ENCODE results near the gene BEST4. TPM values are rescaled to one million over a fixed set of nuclear protein-coding genes. Genes with fewer than 3 reads are reported as not detected.

BEST4 gene
- total RNA-seq, 1 experiment from 2014 or later: not detected

- peak overlapping the region; percentile 79 for H2AFZ ChIP-seq (ENCODE audit: low read length)
Measured at GRCh38 chr1:44820328-44821239, 32.6 kb upstream of the BEST4 start.

DNA sequence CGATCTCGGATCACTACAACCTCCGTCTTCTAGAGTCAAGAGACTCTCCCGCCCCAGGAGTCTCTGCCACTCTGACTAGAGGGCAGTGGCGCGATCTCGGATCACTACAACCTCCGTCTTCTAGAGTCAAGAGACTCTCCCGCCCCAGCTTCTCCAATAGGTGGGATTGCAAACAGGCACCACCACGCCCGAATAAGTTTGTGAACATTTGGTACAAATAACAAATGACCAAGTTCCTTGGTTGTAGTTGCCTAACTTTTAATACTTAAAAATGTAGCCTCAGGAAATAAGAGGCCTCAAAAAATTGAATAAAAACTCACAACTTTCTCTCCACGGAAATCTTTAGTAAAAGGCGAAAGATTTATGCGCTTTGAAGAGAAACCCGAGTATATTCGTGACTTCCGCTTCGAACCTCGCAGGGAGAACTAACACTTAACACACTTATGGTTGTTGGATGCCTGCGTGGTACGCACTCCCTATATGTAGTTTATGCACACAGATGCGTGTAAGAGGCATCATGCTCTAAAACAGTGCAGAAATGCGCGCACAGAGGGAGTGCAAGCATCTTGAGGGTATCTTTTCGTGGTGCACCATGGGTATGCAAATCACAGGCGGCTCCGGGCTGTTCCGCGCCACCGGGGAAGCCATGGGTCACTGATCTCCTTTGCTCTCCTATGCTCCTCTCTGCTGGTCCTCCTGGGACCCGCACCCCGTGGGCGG is 31.8 kb upstream of the BEST4 start:
- H3K9ac ChIP-seq (ENCODE audit: low read length): peak overlapping the region; percentile 75
- H3K4me1 ChIP-seq (ENCODE audit: insufficient read depth, low read length): peaks cover 7% of the 10 kb centered on the region; the same call in 1 of the 2 replicates
- H4K20me1 ChIP-seq (ENCODE audit: low read length): no peaks in the 10 kb centered on the region
- DNase-seq (peak; percentile 84), ATAC-seq (peak; percentile 87)
- H3F3A ChIP-seq (ENCODE audit: low read length, unreplicated experiment): no peaks in the 10 kb centered on the region
- H3K4me3 ChIP-seq (ENCODE audit: low read length): peak overlapping the region; percentile 61
- peak overlapping the region; percentile 76 for H3K27ac ChIP-seq (ENCODE audit: low read length)
- CTCF ChIA-PET: interaction anchor here (0.6 to 0.8 kb wide), 2 partner anchors 20 to 323 kb away, joined by 3 to 5 read pairs; partner anchors contain the start of gene PLK3
- no peaks in the 10 kb centered on the region for H3K9me2 ChIP-seq (replicated peaks; ENCODE audit: low read length)
- BruUV-seq (replicated peaks): TSS peak; percentile 99
- no peaks in the 10 kb centered on the region for H3K27me3 ChIP-seq (ENCODE audit: low read length)
- H3K79me2 ChIP-seq (ENCODE audit: low read length): no peaks in the 10 kb centered on the region
- peak overlapping the region; percentile 66 for H3K4me2 ChIP-seq (ENCODE audit: low read length)
- H3K9me3 ChIP-seq (ENCODE audit: low read length): no peaks in the 10 kb centered on the region
- intact Hi-C loops (cut with micrococcal nuclease): no loop called here
- H3K36me3 ChIP-seq (ENCODE audit: low read depth, low read length): no peaks in the 10 kb centered on the region
- H2AFZ ChIP-seq (ENCODE audit: low read length): peak overlapping the region; percentile 79
- TF ChIP-seq EZH2phosphoT487 (IDR thresholded peaks at IDR 0.05; ENCODE audit: borderline replicate concordance, low read length): no peak
- no peak for TF ChIP-seq EZH2 (IDR thresholded peaks at IDR 0.05; ENCODE audit: low read length, unreplicated experiment)
- TF ChIP-seq, protein P1, sequence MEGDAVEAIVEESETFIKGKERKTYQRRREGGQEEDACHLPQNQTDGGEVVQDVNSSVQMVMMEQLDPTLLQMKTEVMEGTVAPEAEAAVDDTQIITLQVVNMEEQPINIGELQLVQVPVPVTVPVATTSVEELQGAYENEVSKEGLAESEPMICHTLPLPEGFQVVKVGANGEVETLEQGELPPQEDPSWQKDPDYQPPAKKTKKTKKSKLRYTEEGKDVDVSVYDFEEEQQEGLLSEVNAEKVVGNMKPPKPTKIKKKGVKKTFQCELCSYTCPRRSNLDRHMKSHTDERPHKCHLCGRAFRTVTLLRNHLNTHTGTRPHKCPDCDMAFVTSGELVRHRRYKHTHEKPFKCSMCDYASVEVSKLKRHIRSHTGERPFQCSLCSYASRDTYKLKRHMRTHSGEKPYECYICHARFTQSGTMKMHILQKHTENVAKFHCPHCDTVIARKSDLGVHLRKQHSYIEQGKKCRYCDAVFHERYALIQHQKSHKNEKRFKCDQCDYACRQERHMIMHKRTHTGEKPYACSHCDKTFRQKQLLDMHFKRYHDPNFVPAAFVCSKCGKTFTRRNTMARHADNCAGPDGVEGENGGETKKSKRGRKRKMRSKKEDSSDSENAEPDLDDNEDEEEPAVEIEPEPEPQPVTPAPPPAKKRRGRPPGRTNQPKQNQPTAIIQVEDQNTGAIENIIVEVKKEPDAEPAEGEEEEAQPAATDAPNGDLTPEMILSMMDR (conservative IDR thresholded peaks at IDR 0.05; ENCODE audit: low read depth, low read length): no peak
- POLR2A ChIA-PET (ENCODE audit: unreplicated experiment): interaction anchor here (0.5 to 1.3 kb wide), 7 partner anchors 20 to 670 kb away, joined by 3 to 15 read pairs (median 6); partner anchors contain the start of genes PLK3 and PTCH2

More at GRCh38 chr1:44820328-44821239, 32.6 kb upstream of the BEST4 start:
- Histone ChIP-seq H3K27ac (ENCODE audit: low read length) (peak overlapping the region; percentile 76; the same call in 1 of the 2 replicates), H3K4me2 (ENCODE audit: low read length) (peak overlapping the region; percentile 66), H3K4me3 (ENCODE audit: low read length) (peak overlapping the region; percentile 61), H3F3A (ENCODE audit: low read length, unreplicated experiment) (no peaks in the 10 kb centered on the region), H3K9me2 (replicated peaks; ENCODE audit: low read length) (no peaks in the 10 kb centered on the region), H3K9ac (ENCODE audit: low read length) (peak overlapping the region; percentile 75; the same call in 1 of the 2 replicates), H3K9me3 (ENCODE audit: low read length) (no peaks in the 10 kb centered on the region), H3K4me1 (ENCODE audit: insufficient read depth, low read length) (no peaks in the 10 kb centered on the region; the same call in 1 of the 2 replicates), H3K27me3 (ENCODE audit: low read length) (no peaks in the 10 kb centered on the region), H3K79me2 (ENCODE audit: low read length) (no peaks in the 10 kb centered on the region), H4K20me1 (ENCODE audit: low read length) (no peaks in the 10 kb centered on the region), H3K36me3 (ENCODE audit: low read depth, low read length) (no peaks in the 10 kb centered on the region)
- ChIA-PET POLR2A (ENCODE audit: unreplicated experiment) (interaction anchor here (0.7 kb wide), 1 partner anchor 497 kb away, joined by 3 read pairs; no protein-coding TSS in a partner anchor), CTCF (interaction anchor here (0.6 kb wide), 1 partner anchor 322 kb away, joined by 3 read pairs; no protein-coding TSS in a partner anchor)
- ATAC-seq: 0 out of 2 replicates have a peak, but pooled peaks have one; percentile 5
- no peak for DNase-seq
- no TSS peak for BruUV-seq (replicated peaks)
- intact Hi-C loops (cut with micrococcal nuclease): no loop called here
- TF ChIP-seq, protein P1 (conservative IDR thresholded peaks at IDR 0.05; ENCODE audit: low read depth, low read length): no peak
- no peak for TF ChIP-seq EZH2phosphoT487 (IDR thresholded peaks at IDR 0.05; ENCODE audit: borderline replicate concordance, low read length)
- no peak for TF ChIP-seq EZH2 (IDR thresholded peaks at IDR 0.05; ENCODE audit: low read length, unreplicated experiment)
